Measurements from ENCODE around the gene PSMD1. TPM values are rescaled to one million over a fixed set of nuclear protein-coding genes. Genes with fewer than 3 reads are reported as not detected.

PSMD1 gene
- total RNA-seq, 1 experiment from 2014 or later = 245 TPM

DNA sequence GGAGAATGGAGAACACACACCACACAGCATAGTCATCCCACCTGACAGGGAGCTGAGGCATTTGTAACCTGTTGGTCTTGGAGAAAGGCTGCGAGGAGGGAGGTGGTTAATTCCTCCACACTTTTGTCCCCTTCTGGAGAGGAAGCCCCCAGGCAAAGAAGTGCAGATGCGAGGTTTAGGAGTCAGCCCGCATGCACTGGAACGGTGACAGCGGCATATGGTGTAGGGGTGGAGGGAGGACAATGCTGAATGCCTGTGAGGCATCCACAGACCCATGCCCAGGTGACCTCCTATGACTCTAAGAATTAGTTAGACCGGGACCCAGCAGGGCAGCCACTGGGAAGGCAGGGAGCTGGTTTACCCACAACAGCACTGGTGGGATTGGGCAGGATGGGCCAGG is 48.5 kb upstream of the PSMD1 start:
- POLR2A ChIA-PET (ENCODE audit: low non-redundant PET) = no interaction called here
- H3K27ac ChIP-seq (ENCODE audit: low read depth, low read length, poor library complexity, severe bottlenecking) = no peak overlapping the region
- no peaks in the 10 kb centered on the region for H3K4me1 ChIP-seq (ENCODE audit: insufficient read depth, low read length, poor library complexity, severe bottlenecking)
- no peaks in the 10 kb centered on the region for H3K36me3 ChIP-seq (ENCODE audit: insufficient read depth, low read length, poor library complexity, severe bottlenecking)
- no peak overlapping the region for H3K4me3 ChIP-seq (ENCODE audit: low read depth, low read length, poor library complexity, severe bottlenecking)
- no peak for TF ChIP-seq EZH2 (IDR thresholded peaks at IDR 0.05; ENCODE audit: borderline replicate concordance, low read depth, low read length, poor library complexity, severe bottlenecking)
- TF ChIP-seq, protein P1, sequence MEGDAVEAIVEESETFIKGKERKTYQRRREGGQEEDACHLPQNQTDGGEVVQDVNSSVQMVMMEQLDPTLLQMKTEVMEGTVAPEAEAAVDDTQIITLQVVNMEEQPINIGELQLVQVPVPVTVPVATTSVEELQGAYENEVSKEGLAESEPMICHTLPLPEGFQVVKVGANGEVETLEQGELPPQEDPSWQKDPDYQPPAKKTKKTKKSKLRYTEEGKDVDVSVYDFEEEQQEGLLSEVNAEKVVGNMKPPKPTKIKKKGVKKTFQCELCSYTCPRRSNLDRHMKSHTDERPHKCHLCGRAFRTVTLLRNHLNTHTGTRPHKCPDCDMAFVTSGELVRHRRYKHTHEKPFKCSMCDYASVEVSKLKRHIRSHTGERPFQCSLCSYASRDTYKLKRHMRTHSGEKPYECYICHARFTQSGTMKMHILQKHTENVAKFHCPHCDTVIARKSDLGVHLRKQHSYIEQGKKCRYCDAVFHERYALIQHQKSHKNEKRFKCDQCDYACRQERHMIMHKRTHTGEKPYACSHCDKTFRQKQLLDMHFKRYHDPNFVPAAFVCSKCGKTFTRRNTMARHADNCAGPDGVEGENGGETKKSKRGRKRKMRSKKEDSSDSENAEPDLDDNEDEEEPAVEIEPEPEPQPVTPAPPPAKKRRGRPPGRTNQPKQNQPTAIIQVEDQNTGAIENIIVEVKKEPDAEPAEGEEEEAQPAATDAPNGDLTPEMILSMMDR (conservative IDR thresholded peaks at IDR 0.05; ENCODE audit: low read depth, low read length) = no peak
- no peaks in the 10 kb centered on the region for H3K27me3 ChIP-seq (replicated peaks; ENCODE audit: insufficient read depth, low read depth, low read length, poor library complexity)
- no TSS peak for BruUV-seq (replicated peaks)
- intact Hi-C loops (cut with micrococcal nuclease; ENCODE audit: unreplicated experiment) = no loop called here
- H3K9me3 ChIP-seq (ENCODE audit: low read depth, low read length, poor library complexity, severe bottlenecking) = no peaks in the 10 kb centered on the region
- no peak for DNase-seq (ENCODE audit: low spot score)
- CTCF ChIA-PET = no interaction called here

- ChIA-PET CTCF (no interaction called here), POLR2A (ENCODE audit: low non-redundant PET) (no interaction called here)
- DNase-seq (ENCODE audit: low spot score) = no peak
- Histone ChIP-seq H3K27me3 (replicated peaks; ENCODE audit: insufficient read depth, low read depth, low read length, poor library complexity) (no peaks in the 10 kb centered on the region), H3K4me3 (ENCODE audit: low read depth, low read length, poor library complexity, severe bottlenecking) (no peak overlapping the region), H3K36me3 (ENCODE audit: insufficient read depth, low read length, poor library complexity, severe bottlenecking) (no peaks in the 10 kb centered on the region), H3K4me1 (ENCODE audit: insufficient read depth, low read length, poor library complexity, severe bottlenecking) (no peaks in the 10 kb centered on the region), H3K9me3 (ENCODE audit: low read depth, low read length, poor library complexity, severe bottlenecking) (no peaks in the 10 kb centered on the region), H3K27ac (ENCODE audit: low read depth, low read length, poor library complexity, severe bottlenecking) (no peak overlapping the region)
- intact Hi-C loops (cut with micrococcal nuclease; ENCODE audit: unreplicated experiment) = no loop called here
- no peak for TF ChIP-seq EZH2 (IDR thresholded peaks at IDR 0.05; ENCODE audit: borderline replicate concordance, low read depth, low read length, poor library complexity, severe bottlenecking)
- TF ChIP-seq, protein P1 (conservative IDR thresholded peaks at IDR 0.05; ENCODE audit: low read depth, low read length) = no peak
- BruUV-seq (replicated peaks) = no TSS peak
Observed at GRCh38 chr2:231009236-231009919, 47.3 kb upstream of the PSMD1 start.

DNA sequence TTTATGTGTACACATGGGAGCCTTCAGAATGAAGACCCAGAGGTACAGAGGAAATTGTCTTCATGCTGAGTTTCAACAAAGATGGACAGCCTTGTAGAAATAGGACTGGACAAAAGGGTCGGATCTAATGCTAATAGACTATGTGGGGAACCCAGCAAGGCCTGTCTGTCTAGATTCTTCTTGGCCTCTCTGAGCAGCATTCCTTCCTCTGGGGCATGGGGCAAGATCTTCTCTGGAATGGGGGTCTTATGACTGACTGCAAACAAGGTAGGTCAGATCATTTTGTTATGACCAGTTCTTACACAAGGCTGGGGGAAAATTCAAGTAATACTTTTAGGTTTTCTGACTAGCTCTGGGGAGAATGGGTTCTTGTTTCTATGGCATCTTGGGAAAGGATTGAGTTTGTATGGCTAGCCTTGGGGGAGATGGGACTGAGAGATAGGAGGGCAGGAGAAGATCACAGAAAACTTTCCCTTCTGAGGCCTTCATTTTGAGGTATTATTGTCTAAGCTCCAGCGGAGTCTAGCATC is 46.4 kb upstream of the PSMD1 start:
- H3K4me1 ChIP-seq (ENCODE audit: insufficient read depth, low read length, poor library complexity, severe bottlenecking) = no peaks in the 10 kb centered on the region
- ChIA-PET CTCF (no interaction called here), POLR2A (ENCODE audit: low non-redundant PET) (no interaction called here)
- no peak for DNase-seq (ENCODE audit: low spot score)
- H3K9me3 ChIP-seq (ENCODE audit: low read depth, low read length, poor library complexity, severe bottlenecking) = no peaks in the 10 kb centered on the region
- H3K27me3 ChIP-seq (replicated peaks; ENCODE audit: insufficient read depth, low read depth, low read length, poor library complexity) = no peaks in the 10 kb centered on the region
- no peaks in the 10 kb centered on the region for H3K36me3 ChIP-seq (ENCODE audit: insufficient read depth, low read length, poor library complexity, severe bottlenecking)
- H3K4me3 ChIP-seq (ENCODE audit: low read depth, low read length, poor library complexity, severe bottlenecking) = no peak overlapping the region
- no TSS peak for BruUV-seq (replicated peaks)
- no peak for TF ChIP-seq EZH2 (IDR thresholded peaks at IDR 0.05; ENCODE audit: borderline replicate concordance, low read depth, low read length, poor library complexity, severe bottlenecking)
- TF ChIP-seq, protein P1 (conservative IDR thresholded peaks at IDR 0.05; ENCODE audit: low read depth, low read length) = no peak
- H3K27ac ChIP-seq (ENCODE audit: low read depth, low read length, poor library complexity, severe bottlenecking) = no peak overlapping the region
- intact Hi-C loops (cut with micrococcal nuclease; ENCODE audit: unreplicated experiment) = no loop called here
